HUES64 (cell line): ENCODE results near the gene SRPX2.

Source experiments
- H3K27ac ChIP-seq: 2 replicates; pipeline ENCODE4 v1.7.0; 2013; ENCODE audit warnings: low read depth, low read length, inconsistent platforms
- H3K27me3 ChIP-seq: 2 replicates; pipeline ENCODE4 v1.6.1; 2013; ENCODE audit warnings: mild to moderate bottlenecking, low read length; ENCODE audit not compliant: insufficient read depth
- H3K36me3 ChIP-seq: 2 replicates; pipeline ENCODE4 v1.6.1; 2013; ENCODE audit warnings: mild to moderate bottlenecking, low read length; ENCODE audit not compliant: insufficient read depth
- H3K4me1 ChIP-seq: 2 replicates; pipeline ENCODE4 v1.6.1; 2013; ENCODE audit warnings: mild to moderate bottlenecking, low read length, moderate library complexity; ENCODE audit not compliant: insufficient read depth
- H3K4me3 ChIP-seq: 2 replicates; pipeline ENCODE4 v1.5.1; 2013; ENCODE audit warnings: mild to moderate bottlenecking, low read length, moderate library complexity
- H3K9ac ChIP-seq: 2 replicates; pipeline ENCODE4 v1.6.1; 2013; ENCODE audit warnings: mild to moderate bottlenecking, low read depth, low read length
- H3K9me3 ChIP-seq: 2 replicates; pipeline ENCODE4 v1.6.1; 2013; ENCODE audit warnings: low read depth, low read length; ENCODE audit not compliant: insufficient read depth
- WGBS: fragments of 150-250, 120-280 bp; methylation state at CpG from one replicate; pipeline ENCODE4 v1.1.7; 2013; ENCODE audit warnings: missing lambda C conversion rate; 5-methylcytosine and 5-hydroxymethylcytosine counted together

The SRPX2 gene

GRCh38 chrX:100650841-100651240, 6.8 kb downstream of the SRPX2 start:
- H3K4me3 ChIP-seq, result no peak overlapping the region
- H3K9me3 ChIP-seq, result no peaks in the 10 kb centered on the region
- 100% methylated on average over 1 of the region's 1 CpG for WGBS
- H3K36me3 ChIP-seq, result no peaks in the 10 kb centered on the region
- no peak overlapping the region for H3K9ac ChIP-seq
- no peak overlapping the region for H3K27ac ChIP-seq
- no peaks in the 10 kb centered on the region for H3K27me3 ChIP-seq
- peaks cover 17% of the 10 kb centered on the region for H3K4me1 ChIP-seq

GRCh38 chrX:100652266-100652665, 8.3 kb downstream of the SRPX2 start:
- Histone ChIP-seq H3K9ac (no peak overlapping the region), H3K4me3 (no peak overlapping the region), H3K36me3 (no peaks in the 10 kb centered on the region), H3K27me3 (no peaks in the 10 kb centered on the region), H3K9me3 (no peaks in the 10 kb centered on the region), H3K27ac (no peak overlapping the region), H3K4me1 (peaks cover 17% of the 10 kb centered on the region)
- WGBS, result 90% methylated on average over 2 of the region's 2 CpGs

GRCh38 chrX:100654261-100654660, 10.3 kb downstream of the SRPX2 start:
- H3K27me3 ChIP-seq, result no peaks in the 10 kb centered on the region
- WGBS, result 51% methylated on average over 3 of the region's 3 CpGs

GRCh38 chrX:100658941-100659381, 15.0 kb downstream of the SRPX2 start:
- WGBS, result 84% methylated on average over 3 of the region's 3 CpGs
- Histone ChIP-seq H3K27ac (no peak overlapping the region), H3K4me3 (no peak overlapping the region), H3K9ac (no peak overlapping the region), H3K4me1 (no peaks in the 10 kb centered on the region), H3K9me3 (no peaks in the 10 kb centered on the region), H3K36me3 (no peaks in the 10 kb centered on the region), H3K27me3 (no peaks in the 10 kb centered on the region)

More at GRCh38 chrX:100654261-100654660, 10.3 kb downstream of the SRPX2 start:
- Histone ChIP-seq H3K9ac (no peak overlapping the region), H3K27ac (no peak overlapping the region), H3K4me1 (peaks cover 9% of the 10 kb centered on the region; the same call in 1 of the 2 replicates), H3K4me3 (no peak overlapping the region), H3K36me3 (no peaks in the 10 kb centered on the region), H3K9me3 (no peaks in the 10 kb centered on the region)

- H3K27ac ChIP-seq, result no peak overlapping the region
- no peaks in the 10 kb centered on the region for H3K9me3 ChIP-seq
- no peak overlapping the region for H3K4me3 ChIP-seq
- WGBS, result 100% methylated on average over 4 of the region's 4 CpGs
- H3K27me3 ChIP-seq, result no peaks in the 10 kb centered on the region
- no peak overlapping the region for H3K9ac ChIP-seq
- no peaks in the 10 kb centered on the region for H3K4me1 ChIP-seq
- no peaks in the 10 kb centered on the region for H3K36me3 ChIP-seq
Observed at GRCh38 chrX:100659431-100660137, 15.6 kb downstream of the SRPX2 start.

GRCh38 chrX:100662170-100662569, 18.2 kb downstream of the SRPX2 start:
- no peak overlapping the region for H3K27ac ChIP-seq
- H3K4me1 ChIP-seq, result no peaks in the 10 kb centered on the region
- 92% methylated on average over 13 of the region's 13 CpGs for WGBS
- H3K9ac ChIP-seq, result no peak overlapping the region
- no peaks in the 10 kb centered on the region for H3K36me3 ChIP-seq
- H3K4me3 ChIP-seq, result no peak overlapping the region
- H3K9me3 ChIP-seq, result no peaks in the 10 kb centered on the region
- no peaks in the 10 kb centered on the region for H3K27me3 ChIP-seq

GRCh38 chrX:100662796-100663195, 18.8 kb downstream of the SRPX2 start:
- Histone ChIP-seq H3K9me3 (no peaks in the 10 kb centered on the region), H3K27ac (no peak overlapping the region), H3K4me1 (no peaks in the 10 kb centered on the region), H3K27me3 (no peaks in the 10 kb centered on the region), H3K9ac (no peak overlapping the region), H3K4me3 (no peak overlapping the region), H3K36me3 (no peaks in the 10 kb centered on the region)
- 94% methylated on average over 4 of the region's 4 CpGs for WGBS

- WGBS, result 74% methylated on average over 2 of the region's 2 CpGs
- H3K4me3 ChIP-seq, result no peak overlapping the region
- H3K36me3 ChIP-seq, result no peaks in the 10 kb centered on the region
- no peaks in the 10 kb centered on the region for H3K9me3 ChIP-seq
- no peak overlapping the region for H3K27ac ChIP-seq
- H3K9ac ChIP-seq, result no peak overlapping the region
- no peaks in the 10 kb centered on the region for H3K27me3 ChIP-seq
- H3K4me1 ChIP-seq, result no peaks in the 10 kb centered on the region
Observed at GRCh38 chrX:100663642-100664041, 19.6 kb downstream of the SRPX2 start.

GRCh38 chrX:100672966-100673365, 29.0 kb downstream of the SRPX2 start:
- H3K9ac ChIP-seq, result no peak overlapping the region
- WGBS, result 90% methylated on average over 3 of the region's 3 CpGs
- no peak overlapping the region for H3K4me3 ChIP-seq
- no peaks in the 10 kb centered on the region for H3K27me3 ChIP-seq
- no peaks in the 10 kb centered on the region for H3K4me1 ChIP-seq
- no peaks in the 10 kb centered on the region for H3K36me3 ChIP-seq
- no peak overlapping the region for H3K27ac ChIP-seq
- H3K9me3 ChIP-seq, result no peaks in the 10 kb centered on the region

- no peaks in the 10 kb centered on the region for H3K9me3 ChIP-seq
- H3K27ac ChIP-seq, result no peak overlapping the region
- 79% methylated on average over 2 of the region's 3 CpGs for whole genome bisulfite sequencing
Observed at GRCh38 chrX:100673397-100673953, 29.5 kb downstream of the SRPX2 start.

GRCh38 chrX:100674705-100675104, 30.7 kb downstream of the SRPX2 start:
- no peak overlapping the region for H3K27ac ChIP-seq
- no peaks in the 10 kb centered on the region for H3K27me3 ChIP-seq
- no peak overlapping the region for H3K4me3 ChIP-seq
- H3K9ac ChIP-seq, result no peak overlapping the region
- no CpG with 5 or more reads among the region's 2 CpGs for WGBS
- no peaks in the 10 kb centered on the region for H3K4me1 ChIP-seq
- no peaks in the 10 kb centered on the region for H3K9me3 ChIP-seq
- H3K36me3 ChIP-seq, result no peaks in the 10 kb centered on the region

More at GRCh38 chrX:100673397-100673953, 29.5 kb downstream of the SRPX2 start:
- Histone ChIP-seq H3K4me1 (no peaks in the 10 kb centered on the region), H3K4me3 (no peak overlapping the region), H3K9ac (no peak overlapping the region), H3K27me3 (no peaks in the 10 kb centered on the region), H3K36me3 (no peaks in the 10 kb centered on the region)
